MM.1S (cell line): Measurements from ENCODE around the gene FOXK1.
A peak's percentile ranks its signal among the peaks of the same experiment; 100 is the strongest.
"Not testable (repeated sequence)": the region's sequence is repeated elsewhere in the genome, so short reads cannot be mapped to it uniquely, and the experiment has no call there.

Experiments
- DNase-seq: peaks from one replicate; pipeline ENCODE4 v3.0.0-alpha.2; 2015
- H2AFZ ChIP-seq: fragments of 300-600 bp; sonication (generic); 2 replicates; pipeline ENCODE4 v1.6.0; 2016; ENCODE audit warnings: antibody characterized with exemption, low read length
- H3F3A ChIP-seq: fragments of 300-600 bp; sonication (generic); 2 replicates; pipeline ENCODE4 v1.6.1; 2016; ENCODE audit warnings: mild to moderate bottlenecking, antibody characterized with exemption, low read length, moderate library complexity, mixed read lengths; ENCODE audit not compliant: insufficient read depth
- H3K27ac ChIP-seq: fragments of 300-600 bp; sonication (generic); 2 replicates; pipeline ENCODE4 v1.5.1; 2016; ENCODE audit warnings: mild to moderate bottlenecking, low read length
- H3K27me3 ChIP-seq: fragments of 300-600 bp; sonication (generic); replicated peaks from 2 replicates; pipeline ENCODE4 v1.6.0; 2016; ENCODE audit warnings: low read length; ENCODE audit not compliant: insufficient read depth
- H3K36me3 ChIP-seq: fragments of 300-600 bp; sonication (generic); replicated peaks from 2 replicates; pipeline ENCODE4 v1.6.1; 2016; ENCODE audit warnings: mild to moderate bottlenecking, low read length, mixed read lengths; ENCODE audit not compliant: insufficient read depth
- H3K4me1 ChIP-seq: fragments of 300-600 bp; sonication (generic); 2 replicates; pipeline ENCODE4 v1.6.1; 2016; ENCODE audit warnings: low read length, mixed read lengths
- H3K4me2 ChIP-seq: fragments of 300-600 bp; sonication (generic); 2 replicates; pipeline ENCODE4 v1.6.0; 2016; ENCODE audit warnings: low read depth, low read length
- H3K4me3 ChIP-seq: fragments of 300-600 bp; sonication (generic); 2 replicates; pipeline ENCODE4 v1.5.1; 2016; ENCODE audit warnings: low read length, mixed read lengths
- H3K79me2 ChIP-seq: fragments of 300-600 bp; sonication (generic); 2 replicates; pipeline ENCODE4 v1.6.1; 2016; ENCODE audit warnings: mixed run types, low read length, mixed read lengths
- H3K9ac ChIP-seq: fragments of 300-600 bp; sonication (generic); 2 replicates; pipeline ENCODE4 v1.6.1; 2016; ENCODE audit warnings: low read length, mixed read lengths
- H3K9me2 ChIP-seq: fragments of 300-600 bp; sonication (generic); replicated peaks from 2 replicates; pipeline ENCODE4 v1.6.1; 2016; ENCODE audit warnings: mild to moderate bottlenecking, low read length, mixed read lengths; ENCODE audit not compliant: insufficient read depth
- H3K9me3 ChIP-seq: fragments of 300-600 bp; sonication (generic); replicated peaks from 2 replicates; pipeline ENCODE4 v1.6.1; 2016; ENCODE audit warnings: mild to moderate bottlenecking, low read length, mixed read lengths; ENCODE audit not compliant: insufficient read depth
- H4K20me1 ChIP-seq: fragments of 300-600 bp; sonication (generic); 2 replicates; pipeline ENCODE4 v1.6.1; 2016; ENCODE audit warnings: mild to moderate bottlenecking, low read length, moderate library complexity, mixed read lengths; ENCODE audit not compliant: insufficient read depth
- EZH2 ChIP-seq: fragments of 300-600 bp; sonication (generic); optimal IDR thresholded peaks from 2 replicates; pipeline ENCODE3; 2017; ENCODE audit warnings: low read depth, mild to moderate bottlenecking, antibody characterized with exemption, low read length, mixed read lengths
- EZH2phosphoT487 ChIP-seq: fragments of 300-600 bp; sonication (generic); IDR thresholded peaks from 2 replicates; pipeline ENCODE4 v1.6.1; 2018; ENCODE audit warnings: antibody characterized with exemption, low read length
- TF ChIP-seq, protein P1 (sequence below): fragments of 300-600 bp; sonication (generic); IDR thresholded peaks from 2 replicates; pipeline ENCODE4 v1.5.1; 2016; ENCODE audit warnings: antibody characterized with exemption, low read length, mixed read lengths

The FOXK1 gene

DNA sequence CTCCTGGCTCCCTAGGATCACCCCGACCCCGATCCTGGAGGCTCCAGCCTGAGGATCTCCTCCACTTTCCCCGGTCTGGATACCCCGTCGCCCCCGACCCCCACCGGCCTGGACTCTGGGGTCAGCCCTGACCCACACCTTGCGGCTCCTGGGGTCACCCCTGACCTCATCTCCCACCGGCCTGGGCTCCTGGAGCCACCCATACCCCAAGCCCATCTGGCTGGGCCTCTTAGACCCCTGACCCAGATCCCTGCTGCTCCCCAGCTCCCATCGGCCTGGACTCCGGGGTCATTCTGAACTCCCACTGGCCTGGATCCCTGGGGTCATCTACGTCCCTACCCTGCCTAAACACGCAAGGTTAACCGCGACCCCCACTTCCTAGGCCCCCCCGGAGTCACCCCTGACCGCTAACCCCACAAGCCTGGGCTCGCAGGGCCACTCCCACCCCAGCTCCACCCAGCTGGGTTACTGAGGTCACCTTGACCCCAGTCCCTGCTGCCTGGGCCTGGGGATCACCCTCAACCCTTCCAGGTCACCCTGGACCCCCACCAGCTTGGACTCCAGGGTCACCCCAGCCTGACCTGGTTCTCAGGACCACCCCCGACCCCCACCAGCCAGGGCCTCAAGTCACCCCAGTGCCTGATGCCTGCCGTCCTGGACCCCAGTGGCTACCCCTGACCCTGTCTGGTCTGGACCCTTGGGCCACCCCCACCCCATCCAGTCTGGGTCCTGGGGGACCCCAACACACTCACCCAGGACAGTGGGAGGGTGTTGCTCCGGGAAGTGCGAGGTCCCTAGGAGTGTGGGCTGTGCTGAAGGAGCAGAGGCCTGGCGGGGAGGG, 1.2 kb downstream of the FOXK1 start:
- Histone ChIP-seq H3K4me3 (peak overlapping the region; percentile 89), H4K20me1 (peaks cover 6% of the 10 kb centered on the region; the same call in 1 of the 2 replicates), H3F3A (peaks cover 8% of the 10 kb centered on the region; the same call in 1 of the 2 replicates), H3K9me2 (no peaks in the 10 kb centered on the region), H3K4me2 (peak overlapping the region; percentile 85), H3K4me1 (peaks cover 9% of the 10 kb centered on the region; the same call in 1 of the 2 replicates), H3K9me3 (no peaks in the 10 kb centered on the region), H3K9ac (peak overlapping the region; percentile 78), H2AFZ (no peak overlapping the region), H3K79me2 (peaks cover 58% of the 10 kb centered on the region), H3K27me3 (no peaks in the 10 kb centered on the region; the same call in 1 of the 2 replicates), H3K27ac (peak overlapping the region; percentile 25; the same call in 1 of the 2 replicates), H3K36me3 (no peaks in the 10 kb centered on the region)
- no peak for TF ChIP-seq EZH2phosphoT487
- DNase-seq: no peak

DNA sequence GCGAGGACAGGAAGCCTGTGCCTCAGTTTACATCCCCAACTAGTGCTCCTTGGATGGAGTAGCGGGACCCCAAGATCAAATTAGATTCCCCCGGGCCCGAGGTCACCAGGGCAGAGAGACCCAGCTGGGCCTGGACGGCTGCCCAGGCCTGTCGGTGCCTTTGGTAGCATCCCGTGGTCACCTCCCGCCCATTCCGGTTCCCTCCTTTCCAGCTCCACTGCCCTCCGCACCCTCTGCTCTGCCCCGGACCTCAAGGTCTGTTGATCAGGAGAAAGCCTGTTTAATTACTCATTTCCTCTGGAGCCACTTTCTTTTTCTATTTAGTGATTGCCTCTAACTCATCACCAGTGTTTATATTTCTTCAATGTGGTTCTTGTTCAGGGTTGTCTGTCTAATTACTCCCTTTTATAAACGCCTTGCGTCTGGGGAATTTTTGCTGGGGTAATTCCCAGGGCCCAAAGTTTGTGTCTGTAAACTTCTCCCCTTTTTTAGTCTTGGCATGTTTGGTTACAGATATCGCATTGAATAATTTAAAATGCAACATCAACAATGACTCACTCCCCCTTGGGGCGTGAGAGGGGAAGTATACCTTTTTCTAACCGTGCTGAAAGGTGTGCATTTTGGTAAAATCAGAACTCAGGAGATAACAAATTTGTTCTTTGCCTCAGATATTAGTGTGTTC, 1.9 kb downstream of the FOXK1 start:
- Histone ChIP-seq H3K79me2 (peaks cover 66% of the 10 kb centered on the region), H3K9ac (peak overlapping the region; percentile 78), H3K4me1 (peaks cover 9% of the 10 kb centered on the region; the same call in 1 of the 2 replicates), H3K4me2 (peak overlapping the region; percentile 85), H3K27ac (peak overlapping the region; percentile 25; the same call in 1 of the 2 replicates), H3K9me2 (no peaks in the 10 kb centered on the region), H3K27me3 (no peaks in the 10 kb centered on the region), H4K20me1 (peaks cover 6% of the 10 kb centered on the region; the same call in 1 of the 2 replicates), H3K9me3 (no peaks in the 10 kb centered on the region), H3K4me3 (peak overlapping the region; percentile 89), H2AFZ (no peak overlapping the region), H3K36me3 (no peaks in the 10 kb centered on the region), H3F3A (peaks cover 8% of the 10 kb centered on the region; the same call in 1 of the 2 replicates)
- TF ChIP-seq EZH2 (no peak), EZH2phosphoT487 (no peak)
- TF ChIP-seq, protein P1, sequence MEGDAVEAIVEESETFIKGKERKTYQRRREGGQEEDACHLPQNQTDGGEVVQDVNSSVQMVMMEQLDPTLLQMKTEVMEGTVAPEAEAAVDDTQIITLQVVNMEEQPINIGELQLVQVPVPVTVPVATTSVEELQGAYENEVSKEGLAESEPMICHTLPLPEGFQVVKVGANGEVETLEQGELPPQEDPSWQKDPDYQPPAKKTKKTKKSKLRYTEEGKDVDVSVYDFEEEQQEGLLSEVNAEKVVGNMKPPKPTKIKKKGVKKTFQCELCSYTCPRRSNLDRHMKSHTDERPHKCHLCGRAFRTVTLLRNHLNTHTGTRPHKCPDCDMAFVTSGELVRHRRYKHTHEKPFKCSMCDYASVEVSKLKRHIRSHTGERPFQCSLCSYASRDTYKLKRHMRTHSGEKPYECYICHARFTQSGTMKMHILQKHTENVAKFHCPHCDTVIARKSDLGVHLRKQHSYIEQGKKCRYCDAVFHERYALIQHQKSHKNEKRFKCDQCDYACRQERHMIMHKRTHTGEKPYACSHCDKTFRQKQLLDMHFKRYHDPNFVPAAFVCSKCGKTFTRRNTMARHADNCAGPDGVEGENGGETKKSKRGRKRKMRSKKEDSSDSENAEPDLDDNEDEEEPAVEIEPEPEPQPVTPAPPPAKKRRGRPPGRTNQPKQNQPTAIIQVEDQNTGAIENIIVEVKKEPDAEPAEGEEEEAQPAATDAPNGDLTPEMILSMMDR: peak; percentile 48
- DNase-seq: peak; percentile 24

DNA sequence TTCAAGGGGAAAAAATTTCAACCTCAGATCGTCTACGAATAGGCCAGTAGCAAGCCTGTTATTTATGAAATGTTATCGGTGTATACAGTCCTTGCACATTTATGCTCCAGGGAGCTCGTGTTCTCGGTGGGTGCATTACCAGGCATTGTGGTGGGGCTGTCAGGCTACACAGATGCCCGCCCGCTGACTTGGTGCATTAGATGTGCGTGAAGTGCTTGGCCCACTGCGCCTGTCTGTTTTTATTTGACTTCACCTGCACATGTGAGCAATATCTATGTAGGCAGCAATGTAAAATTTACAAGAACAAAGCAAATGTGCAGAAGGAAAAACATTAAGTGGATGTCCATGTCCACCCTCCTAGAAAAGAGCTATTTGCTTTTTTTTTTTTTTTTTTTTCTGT, 2.8 kb downstream of the FOXK1 start:
- no peaks in the 10 kb centered on the region for H3K36me3 ChIP-seq
- no peak overlapping the region for H2AFZ ChIP-seq
- H3K4me1 ChIP-seq: peaks cover 9% of the 10 kb centered on the region; the same call in 1 of the 2 replicates
- H3K4me3 ChIP-seq: no peak overlapping the region
- peaks cover 8% of the 10 kb centered on the region; the same call in 1 of the 2 replicates for H3F3A ChIP-seq
- no peak for TF ChIP-seq EZH2
- TF ChIP-seq, protein P1: no peak
- TF ChIP-seq EZH2phosphoT487: no peak
- H3K27me3 ChIP-seq: no peaks in the 10 kb centered on the region
- H3K79me2 ChIP-seq: peaks cover 74% of the 10 kb centered on the region
- no peak for DNase-seq
- H3K9me2 ChIP-seq: no peaks in the 10 kb centered on the region
- peaks cover 6% of the 10 kb centered on the region; the same call in 1 of the 2 replicates for H4K20me1 ChIP-seq
- no peak overlapping the region for H3K9ac ChIP-seq
- no peaks in the 10 kb centered on the region for H3K9me3 ChIP-seq
- peak overlapping the region; percentile 85; the same call in 1 of the 2 replicates for H3K4me2 ChIP-seq
- no peak overlapping the region for H3K27ac ChIP-seq

DNA sequence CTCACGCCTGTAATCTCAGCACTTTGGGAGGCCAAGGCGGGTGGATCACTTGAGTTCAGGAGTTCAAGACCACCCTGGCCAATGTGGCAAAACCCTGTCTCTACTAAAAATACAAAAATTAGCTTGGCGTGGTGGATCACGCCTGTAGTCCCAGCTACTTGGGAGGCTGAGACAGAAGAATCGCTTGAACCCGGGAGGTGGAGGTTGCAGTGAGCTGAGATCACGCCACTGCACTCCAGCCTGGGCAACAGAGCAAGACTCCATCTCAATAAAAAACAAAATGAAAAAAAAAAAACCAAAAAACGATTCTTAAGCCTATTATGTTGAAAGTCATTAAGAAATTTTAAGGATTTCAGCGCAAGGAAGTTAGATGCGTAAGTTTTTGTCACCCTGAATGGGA, 3.6 kb downstream of the FOXK1 start:
- not testable (repeated sequence) for H3K9me2 ChIP-seq, H3K4me2 ChIP-seq, H3K9me3 ChIP-seq, H3K9ac ChIP-seq, H3K36me3 ChIP-seq, H3K4me1 ChIP-seq, H3K27ac ChIP-seq, H4K20me1 ChIP-seq, H3F3A ChIP-seq, H2AFZ ChIP-seq, DNase-seq, H3K4me3 ChIP-seq, H3K27me3 ChIP-seq
- H3K79me2 ChIP-seq: peaks cover 82% of the 10 kb centered on the region
